Activated CD4-positive, alpha-beta T cell treated with anti-CD3 and anti-CD28 coated beads, Interleukin-2, Interleukin-6, amounts not matched to agents 100 ng/mL and 50 ng/mL, durations not matched to agents 16 hours and 8 hours (primary cell): ENCODE measurements around the gene RALGAPB.
A peak's percentile ranks its signal among the peaks of the same experiment; 100 is the strongest.
"Not testable (repeated sequence)": the region's sequence is repeated elsewhere in the genome, so short reads cannot be mapped to it uniquely, and the experiment has no call there.

ENCODE experiments used
- DNase-seq: peaks from one replicate; pipeline ENCODE4 v3.0.0-alpha.2; 2020

Gene RALGAPB

DNA sequence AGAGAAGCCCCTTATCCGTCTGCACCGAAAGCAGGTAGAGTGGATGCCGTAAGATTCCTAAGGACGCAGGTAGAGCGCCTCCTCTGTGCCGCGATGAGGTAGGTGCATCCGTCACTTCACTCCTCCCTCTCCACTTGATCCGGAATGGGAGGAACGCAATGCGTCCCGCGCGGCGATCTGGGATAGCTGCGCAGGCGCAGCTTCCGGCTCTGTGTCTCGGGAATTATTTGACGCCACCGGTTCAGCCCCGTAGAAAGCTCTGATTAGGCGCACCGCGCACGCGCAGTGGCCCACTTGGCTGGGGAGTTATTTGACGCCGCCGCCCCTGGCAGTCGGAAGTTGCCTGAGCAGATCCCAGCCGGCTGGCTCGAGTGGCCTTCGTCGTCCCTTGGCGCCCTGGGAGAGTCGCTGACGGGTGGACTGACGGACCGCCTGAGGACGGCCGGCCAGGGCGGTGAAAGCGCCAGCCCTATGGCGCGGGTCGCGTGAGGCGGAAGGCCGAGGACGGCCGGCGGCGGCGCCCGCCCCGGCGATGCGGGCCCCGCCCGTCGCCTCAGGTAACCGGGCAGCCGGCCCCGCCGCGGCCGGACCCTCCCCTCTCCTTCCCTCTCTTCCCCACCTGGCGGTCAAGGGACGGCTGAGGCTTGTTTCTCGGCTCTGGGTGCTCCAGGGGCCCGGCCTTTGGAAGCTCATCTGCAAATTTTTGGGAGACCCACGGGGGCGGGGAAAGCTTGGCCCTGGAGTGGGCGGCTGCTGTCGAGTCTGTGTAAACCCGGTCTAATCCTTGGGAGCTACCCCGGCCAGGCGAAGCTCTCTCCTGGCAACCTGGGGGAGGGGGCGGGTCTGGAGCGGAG, at the start of gene RALGAPB:
Gene RALGAPB, plus strand, starts transcription at position 331 of the 854 bp plus-strand sequence. CDS start 15,590 bp downstream, outside the sequence.
- peak; percentile 99 for DNase-seq

DNA sequence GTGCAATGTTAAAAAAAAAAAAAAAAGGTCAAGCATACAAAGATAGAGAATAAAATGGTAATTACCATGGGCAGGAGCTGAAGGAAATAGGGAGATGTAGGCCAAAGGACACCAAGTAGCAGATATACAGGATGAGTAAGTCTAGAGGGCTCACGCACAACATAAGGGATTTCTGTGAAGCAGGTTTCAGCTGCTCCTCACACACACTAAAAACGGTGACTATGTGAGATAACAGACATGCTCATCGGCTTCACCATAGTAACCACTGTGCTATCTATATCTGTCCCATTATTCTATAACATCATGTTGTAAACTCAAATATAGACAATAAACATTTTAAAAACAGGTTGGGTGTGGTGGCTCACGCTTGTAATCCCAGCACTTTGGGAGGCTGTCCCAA, 49.1 kb upstream of the RALGAPB start:
- DNase-seq, result no peak

DNA sequence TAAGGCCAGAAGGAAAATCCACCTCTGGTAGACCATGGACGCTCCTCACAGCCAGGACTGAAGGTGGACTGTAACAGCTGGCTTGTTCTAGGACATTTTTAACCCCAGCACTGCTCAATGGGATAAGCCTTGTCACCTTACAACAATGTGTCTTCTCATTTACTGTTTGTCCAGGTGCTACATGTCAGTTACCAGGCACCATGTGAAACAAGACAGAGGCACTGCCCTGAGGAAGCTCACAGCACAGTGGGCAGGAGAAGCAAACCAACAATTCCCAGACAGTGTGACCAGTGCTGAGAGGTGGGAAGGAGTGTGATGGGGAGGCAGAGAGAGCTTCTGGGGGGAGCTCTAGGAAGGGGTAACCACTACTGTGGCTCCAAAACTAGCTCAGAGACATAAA, 48.2 kb upstream of the RALGAPB start:
- DNase-seq, result no peak

DNA sequence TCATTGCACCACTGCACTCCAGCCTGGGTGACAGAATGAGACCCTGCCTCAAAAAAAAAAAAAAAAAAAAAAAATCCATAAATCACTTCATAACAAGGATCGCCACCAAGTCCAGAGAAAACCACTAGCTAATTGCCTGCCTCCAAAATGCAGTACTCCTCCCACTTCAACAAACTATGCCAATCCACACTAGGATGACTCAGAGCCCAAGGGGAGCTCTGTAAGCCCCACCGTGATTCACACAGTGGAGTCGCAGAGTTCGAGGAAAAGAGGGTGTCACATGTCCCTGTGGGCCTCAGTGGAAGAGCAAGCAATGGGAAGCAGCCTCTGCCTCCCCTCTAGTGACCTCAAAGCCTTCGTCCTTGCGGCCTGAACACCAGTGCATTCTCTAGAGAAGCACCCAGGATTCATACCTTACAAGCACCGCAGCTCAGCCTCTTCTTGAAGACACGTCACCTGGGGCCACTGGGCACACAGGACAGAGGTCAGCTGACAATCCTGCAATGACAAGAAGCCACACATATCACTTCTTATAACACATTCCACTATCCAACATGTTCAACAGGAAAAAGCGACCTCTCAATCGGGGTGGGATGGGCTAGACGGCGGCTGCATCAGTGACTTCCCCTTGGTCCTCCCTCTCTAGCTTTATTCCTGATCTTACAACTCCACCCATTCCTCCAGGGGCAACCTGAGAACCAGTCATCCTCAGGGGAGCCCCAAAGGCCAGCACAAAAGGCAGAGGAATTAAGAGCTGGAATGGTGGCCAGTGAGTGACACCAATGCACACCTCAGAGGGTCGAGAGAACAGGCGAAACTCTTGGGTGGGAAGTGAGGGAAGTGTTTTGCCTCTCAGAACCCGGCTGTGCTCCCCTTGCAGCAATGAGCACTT, 46.4 kb upstream of the RALGAPB start:
- DNase-seq, result no peak

DNA sequence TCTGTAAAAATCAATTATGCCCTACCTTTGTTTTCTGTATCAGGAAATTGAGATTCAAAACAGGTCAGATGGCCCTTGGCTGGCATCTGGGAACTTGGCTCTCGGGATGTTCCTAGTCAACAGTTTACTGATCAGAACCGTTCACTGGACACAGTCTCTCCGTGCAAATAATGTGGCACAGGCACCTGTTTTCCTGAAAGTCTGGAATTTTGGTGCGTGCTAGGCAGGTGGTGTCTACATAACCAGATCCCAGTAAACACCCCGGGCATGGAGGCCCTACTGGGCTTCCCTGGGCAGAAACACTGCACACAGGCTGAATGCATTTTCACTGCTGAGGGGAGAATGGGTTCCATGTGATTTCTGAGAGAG, 45.0 kb upstream of the RALGAPB start:
- no peak for DNase-seq

DNA sequence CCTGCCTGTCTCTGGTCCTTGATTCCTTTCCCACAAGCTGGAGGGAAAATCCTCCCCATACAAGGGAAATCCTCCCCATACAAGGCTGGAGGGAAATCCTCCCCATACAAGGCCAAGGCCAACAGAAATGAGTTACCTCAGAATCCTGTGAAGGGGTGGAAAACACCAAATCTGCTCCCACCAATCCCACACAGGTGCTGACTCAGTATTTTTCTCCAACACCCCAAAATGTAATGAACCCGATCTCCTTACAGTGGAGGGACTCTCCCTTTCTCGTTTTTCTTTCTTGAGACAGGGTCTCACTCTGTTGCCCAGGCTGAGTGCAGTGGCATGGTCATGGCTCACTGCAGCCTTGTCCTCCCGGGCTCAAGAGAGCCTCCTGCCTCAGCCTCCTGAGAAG, 43.8 kb upstream of the RALGAPB start:
- no peak for DNase-seq

DNA sequence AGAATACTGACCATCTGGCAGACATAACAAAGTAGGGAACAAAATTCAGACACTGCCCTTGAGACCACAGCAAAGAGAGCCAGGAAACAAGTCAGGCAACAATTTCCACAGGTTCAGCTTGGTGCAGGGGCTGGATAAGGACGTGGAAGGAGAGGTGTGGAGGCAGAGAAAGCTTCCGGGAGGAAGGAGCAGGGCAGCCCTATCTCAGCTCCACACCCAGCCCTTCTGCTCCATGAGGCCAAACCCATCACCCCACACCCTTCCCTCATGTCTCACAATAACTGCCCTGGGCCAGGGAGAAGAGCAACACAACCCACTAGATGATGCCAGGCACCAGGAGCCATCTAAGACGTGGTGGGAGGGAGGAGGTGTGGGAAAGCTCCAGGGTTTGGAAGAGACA, 43.3 kb upstream of the RALGAPB start:
- no peak for DNase-seq

DNA sequence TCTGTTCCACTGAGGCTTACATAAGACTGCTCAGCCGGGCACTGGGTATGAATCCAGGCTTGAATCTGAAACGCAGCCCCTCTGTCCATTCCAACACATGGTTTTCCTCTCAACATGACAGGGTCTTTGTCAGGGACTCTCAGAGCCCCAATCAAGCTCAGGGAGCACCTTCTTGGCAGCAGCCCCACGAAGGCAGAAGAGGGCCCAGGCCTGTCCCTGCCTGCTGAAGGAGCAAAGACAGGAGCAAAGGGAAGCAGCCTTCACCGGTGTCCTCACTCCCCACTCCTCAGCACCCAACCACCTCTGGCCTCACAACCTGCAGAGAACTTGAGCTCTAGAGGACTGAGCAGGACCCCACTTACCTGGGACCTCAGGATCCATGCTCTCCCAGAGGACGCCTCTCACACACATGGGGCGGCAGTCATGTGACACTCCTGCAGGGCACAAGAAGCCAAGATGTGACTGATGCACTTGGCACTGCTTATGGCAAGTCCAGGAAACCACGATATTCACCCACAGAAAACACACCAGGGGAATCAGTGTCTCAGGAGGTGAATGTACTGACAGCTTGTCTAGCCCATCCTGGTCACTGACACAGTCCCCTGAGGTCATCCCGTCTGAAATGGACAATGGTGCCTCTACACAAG, 41.8 kb upstream of the RALGAPB start:
- no peak for DNase-seq

DNA sequence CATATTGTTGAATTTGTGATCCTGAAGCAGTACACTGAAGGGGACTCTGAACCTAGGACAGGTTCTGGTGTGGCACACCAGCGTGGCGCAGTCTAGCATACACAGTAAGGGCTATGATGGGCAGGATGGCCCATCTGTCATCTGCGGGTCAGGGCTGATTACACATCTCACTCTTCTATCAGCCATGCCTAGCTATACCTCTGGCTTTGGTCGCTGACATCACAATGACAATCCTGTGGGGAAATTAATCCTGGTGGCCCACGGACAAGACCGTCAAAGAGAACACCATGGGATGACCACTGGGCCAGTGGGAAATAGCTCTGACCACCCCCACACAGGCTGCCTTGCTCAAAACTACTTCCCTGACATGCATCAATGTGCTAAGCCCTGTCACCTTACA, 40.4 kb upstream of the RALGAPB start:
- no peak for DNase-seq

DNA sequence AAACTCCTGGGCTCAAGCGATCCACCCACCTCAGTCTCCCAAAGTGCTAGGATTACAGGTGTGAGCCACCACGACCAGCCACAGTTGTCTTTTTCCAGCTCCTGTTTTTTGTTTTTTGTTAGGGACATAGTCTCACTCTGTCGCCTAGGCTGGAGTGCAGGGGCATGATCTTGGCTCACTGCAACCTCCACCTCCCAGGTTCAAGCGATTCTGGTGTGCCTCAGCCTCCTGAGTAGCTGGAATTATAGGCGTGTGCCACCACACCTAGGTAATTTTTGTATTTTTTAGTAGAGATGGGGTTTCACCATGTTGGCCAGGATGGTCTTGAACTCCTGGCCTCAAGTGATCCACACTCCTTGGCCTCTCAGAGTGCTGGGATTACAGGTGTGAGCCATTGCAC, 39.8 kb upstream of the RALGAPB start:
- DNase-seq, result not testable (repeated sequence)

DNA sequence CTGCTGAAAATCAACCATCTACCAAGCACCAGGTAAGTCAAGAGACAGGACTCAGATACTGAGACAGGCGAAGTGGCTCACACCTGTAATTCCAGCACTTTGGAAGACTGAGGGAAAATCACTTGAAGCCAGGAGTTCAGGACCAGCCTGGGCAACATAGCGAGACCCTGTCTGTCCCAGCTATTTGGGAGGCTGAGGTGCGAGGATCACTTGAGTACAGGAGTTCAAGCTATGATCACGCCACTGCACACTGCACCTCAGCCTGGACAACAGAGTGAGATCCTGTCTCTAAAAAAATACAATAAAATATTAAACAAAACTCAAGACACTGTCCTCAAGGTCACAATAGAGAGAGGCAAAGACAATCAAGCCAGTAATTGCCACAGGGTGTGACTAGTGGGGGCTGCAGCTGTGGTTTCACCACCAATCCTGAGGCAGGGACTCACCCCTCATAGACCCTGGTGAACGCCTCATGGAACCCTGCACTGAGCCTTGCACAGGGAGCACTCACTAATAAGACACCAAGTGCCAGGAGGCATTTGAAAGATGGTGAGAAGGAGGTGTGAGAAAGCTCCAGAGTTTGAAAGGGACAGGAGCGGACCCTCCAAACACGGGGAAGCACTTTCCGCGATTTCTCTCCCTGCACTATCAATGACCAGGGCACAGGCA, 39.2 kb upstream of the RALGAPB start:
- DNase-seq, result no peak

DNA sequence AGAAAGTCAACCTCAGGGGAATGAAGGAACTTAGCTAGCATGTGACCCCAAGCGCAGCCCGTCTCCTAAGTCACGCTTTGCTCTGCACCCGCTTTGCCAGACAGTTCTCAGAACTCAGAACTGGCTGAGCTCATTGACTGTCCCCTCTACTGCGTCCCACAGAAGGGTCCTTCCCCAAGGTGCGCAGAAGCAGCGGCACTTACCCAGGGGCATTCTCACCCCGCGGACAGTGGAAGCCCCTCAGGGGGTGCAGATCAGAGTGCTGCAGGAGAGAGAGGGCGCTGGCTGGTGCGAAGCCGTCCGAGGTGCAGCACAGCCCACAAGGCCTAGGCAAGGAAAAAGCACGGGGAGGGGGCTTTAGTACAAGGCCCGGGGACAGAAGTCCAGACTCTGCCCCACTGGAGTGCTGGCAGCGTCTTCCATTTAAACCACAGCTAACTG, 38.3 kb upstream of the RALGAPB start:
- DNase-seq, result peak; percentile 27

DNA sequence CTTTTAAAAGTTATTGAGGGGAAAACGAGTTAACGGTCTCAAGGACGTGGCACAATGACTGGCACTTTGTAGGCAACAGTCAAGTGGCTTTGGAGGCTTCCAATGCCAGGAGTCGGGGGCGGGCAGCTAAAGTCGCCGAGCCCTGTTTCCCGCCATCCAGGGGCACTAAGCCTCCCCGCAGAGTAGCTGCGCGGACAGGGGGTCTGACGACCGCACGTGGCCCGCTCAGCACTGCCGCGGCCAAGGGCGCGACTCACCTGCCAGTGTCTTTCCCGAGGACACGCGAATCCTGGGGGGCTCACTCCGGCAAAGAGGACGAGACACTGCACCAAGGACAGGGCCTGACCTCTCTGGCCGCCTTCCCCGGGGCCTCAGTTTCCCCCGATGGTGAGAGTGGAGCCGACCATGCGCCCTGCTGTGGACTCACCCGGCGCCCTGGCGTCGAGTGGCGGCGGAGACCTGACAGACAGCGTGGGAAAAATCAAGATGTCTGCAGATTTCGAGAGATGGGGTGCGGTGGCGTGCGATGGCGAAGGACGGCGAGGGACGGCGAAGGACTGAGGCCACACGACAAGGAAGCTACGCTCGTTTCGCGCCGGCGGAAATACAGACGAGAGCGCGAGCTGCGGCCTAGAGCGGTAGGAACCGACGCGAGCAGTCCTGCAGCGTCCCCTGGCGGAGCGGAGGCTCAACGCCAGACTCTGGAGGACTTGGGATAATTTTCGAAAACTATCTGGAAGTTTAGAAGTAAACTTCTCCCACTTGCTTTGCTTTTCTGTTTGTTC, 37.7 kb upstream of the RALGAPB start, which contains the start of gene SNHG17:
Gene SNHG17, minus strand, starts transcription at position 559 of the 785 bp plus-strand sequence.
- DNase-seq, result peak; percentile 91

DNA sequence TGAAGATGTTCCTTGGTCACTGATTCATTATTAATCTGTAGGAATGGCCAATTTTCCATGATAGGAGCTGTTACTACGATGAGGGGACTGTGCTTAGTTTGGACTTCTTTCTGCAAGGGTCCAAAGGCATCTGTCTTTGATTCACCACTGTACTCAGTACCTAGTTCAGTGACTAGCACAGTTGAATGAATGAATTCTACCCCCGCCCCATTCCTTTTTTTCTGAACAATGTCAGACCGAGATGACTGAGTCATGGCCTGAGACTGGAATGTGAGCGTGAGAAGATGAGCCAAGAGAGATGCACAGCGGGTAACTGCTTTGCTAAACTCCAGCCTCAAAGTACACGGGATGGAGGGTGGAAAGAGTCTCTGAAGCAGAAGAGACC, 37.1 kb upstream of the RALGAPB start:
- no peak for DNase-seq

DNA sequence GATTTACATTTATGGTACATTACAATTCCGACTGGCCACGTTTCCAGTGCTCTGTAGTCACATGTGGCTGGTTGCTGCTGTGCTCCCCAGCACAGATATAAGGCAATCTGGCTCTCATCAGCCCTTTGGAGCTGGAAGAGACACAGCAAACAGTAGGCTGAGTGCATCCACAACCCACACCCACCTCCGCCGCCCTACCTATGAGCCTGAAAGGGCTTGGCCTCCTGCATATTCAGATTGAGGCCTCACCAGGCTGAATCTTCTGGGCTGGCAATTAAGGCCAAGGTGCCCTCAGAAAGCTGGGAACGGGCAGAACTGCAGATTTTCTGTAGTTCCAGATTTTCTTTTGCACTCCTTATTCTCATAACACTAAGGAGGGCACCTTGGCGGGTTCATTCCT, 34.8 kb upstream of the RALGAPB start:
- no peak for DNase-seq

DNA sequence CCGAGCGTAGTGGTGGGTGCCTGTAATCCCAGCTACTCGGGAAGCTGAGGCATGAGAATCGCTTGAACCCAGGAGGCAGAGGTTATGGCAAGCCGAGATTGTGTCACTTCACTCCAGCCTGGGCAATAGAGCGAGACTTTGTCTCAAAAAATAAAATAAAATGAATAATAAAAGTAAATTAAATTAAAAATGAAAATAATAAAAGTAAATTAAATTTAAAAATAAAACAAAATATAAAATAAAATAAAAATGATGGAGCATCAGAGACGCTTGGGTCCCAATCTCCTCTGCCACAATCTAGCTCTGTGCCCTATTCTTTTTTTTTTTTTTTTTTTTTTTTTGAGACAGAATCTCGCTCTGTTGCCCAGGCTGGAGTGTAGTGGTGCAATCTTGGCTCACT, 31.5 kb upstream of the RALGAPB start:
- DNase-seq, result not testable (repeated sequence)

DNA sequence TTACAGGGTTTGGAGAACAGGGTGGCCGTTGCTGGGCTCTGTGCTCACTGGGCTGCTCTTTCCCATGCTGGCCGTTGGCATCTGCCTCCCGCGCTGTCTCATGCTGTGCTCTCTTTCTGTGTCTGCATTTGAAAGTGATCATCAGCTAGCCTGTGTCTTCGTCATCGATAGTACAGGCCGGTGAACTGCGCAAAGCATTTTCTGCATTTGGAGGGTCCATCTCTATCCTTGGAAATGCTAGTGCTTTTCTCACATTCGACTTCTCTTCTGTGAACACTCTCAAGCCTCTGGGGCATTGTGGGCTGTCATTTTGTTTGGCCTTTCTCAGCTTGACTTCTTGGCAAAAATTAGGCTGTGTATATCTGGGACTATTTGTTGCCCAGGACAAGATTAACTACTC, 30.7 kb upstream of the RALGAPB start:
- DNase-seq, result no peak

DNA sequence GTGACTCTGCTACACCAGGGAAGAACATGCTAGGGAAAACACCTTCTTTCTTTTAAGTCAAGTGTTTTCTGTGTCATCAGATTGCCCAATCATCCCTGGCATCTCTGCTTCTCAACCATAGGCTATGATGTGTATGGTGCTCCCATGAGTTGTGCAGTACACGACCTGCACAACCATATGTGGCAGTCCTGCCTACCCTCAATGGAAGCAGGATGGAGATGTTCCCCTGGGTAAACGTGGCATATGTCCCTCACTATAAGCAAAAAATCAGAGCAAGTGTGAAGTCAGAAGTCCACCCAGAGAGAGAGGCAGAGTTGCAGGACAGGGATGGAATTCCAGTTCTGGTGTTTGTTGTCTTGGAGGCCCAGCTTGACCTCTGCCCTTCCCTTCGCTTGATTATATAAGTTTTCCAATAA, 27.3 kb upstream of the RALGAPB start:
- no peak for DNase-seq

DNA sequence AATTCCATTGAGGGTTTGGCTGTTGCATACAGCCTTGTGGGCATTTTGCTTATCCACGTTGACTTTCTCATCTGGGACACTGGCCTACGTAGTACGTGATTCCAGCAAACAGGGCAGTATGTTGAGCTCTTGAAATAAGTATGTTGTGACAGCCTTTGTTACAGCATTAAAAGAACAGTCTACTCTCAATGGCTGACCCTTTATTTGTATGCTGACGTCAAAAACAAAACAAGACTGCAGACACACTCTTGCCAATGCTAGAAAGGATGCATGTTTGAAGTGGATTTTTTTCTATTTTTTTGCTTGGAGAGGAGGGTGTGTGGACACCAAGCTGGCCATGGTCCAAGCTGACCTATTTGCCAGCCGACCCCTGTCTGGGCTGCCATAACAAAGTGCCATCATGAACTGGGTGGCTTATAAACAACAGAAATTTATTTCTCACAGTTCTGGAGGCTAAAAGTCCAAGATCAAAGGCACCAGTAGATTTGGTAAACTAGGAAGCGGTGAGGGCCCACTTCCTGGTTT, 26.7 kb upstream of the RALGAPB start:
- no peak for DNase-seq

DNA sequence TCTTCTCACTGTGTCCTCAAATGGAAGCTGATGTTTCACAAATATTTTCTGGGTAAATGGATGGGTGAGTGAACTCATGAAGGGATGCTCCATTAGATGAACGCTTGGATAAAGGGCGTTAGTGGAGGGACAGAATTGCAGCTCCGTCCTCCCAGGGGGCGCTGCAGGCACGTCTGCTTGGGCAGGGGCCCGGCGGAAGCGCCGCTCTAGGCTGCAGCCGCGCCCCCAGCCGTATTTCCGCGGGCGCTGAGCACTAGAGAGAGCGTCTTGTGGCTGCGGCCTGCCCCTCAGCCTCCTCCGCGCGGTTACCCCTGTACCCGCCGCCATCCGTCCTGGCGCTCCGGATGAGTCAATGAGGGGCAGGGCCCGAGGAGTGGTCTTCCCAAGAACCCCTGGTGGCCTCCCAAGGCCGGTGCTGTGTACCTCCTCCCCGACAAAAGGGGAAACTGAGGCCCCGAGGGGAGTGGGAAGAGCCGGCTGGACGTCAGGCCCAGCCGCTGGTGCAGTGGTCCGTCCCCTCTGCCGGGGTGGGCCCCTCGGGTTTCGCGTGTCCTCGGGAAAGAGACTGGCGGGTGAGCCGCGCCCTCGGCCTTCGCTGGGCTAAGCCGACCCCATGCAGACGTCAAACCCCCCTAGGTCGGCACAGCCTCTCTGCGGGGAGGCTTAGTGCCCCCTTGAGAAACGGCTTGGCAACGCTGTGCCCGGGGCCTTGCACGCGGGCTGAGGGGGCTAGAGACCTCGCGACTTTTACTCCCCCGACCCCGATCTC, 26.0 kb upstream of the RALGAPB start:
- DNase-seq, result peak; percentile 95

DNA sequence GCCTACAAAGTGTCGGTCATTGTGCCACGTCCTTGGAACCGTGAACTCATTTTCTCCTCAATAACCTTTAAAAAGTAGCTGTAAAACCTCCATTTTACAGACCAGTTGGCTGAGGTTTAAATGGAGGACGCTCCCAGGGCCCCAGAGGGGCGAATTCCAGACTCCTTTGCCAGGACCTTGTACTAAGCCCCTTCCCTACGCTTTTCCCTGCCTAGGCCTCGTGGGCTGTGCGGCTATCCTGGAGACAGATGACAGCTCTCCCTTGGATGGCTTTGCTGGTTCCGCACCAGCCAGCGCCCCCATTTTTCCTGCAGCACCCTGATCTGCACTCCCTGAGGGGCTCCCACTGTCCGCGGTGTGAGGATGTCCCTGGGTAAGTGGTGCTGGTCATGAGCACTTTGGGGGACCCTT, 25.4 kb upstream of the RALGAPB start:
- DNase-seq, result no peak
